ENCODE measurements around the gene ACAP1.
A peak's percentile ranks its signal among the peaks of the same experiment; 100 is the strongest.

The ACAP1 gene

DNA sequence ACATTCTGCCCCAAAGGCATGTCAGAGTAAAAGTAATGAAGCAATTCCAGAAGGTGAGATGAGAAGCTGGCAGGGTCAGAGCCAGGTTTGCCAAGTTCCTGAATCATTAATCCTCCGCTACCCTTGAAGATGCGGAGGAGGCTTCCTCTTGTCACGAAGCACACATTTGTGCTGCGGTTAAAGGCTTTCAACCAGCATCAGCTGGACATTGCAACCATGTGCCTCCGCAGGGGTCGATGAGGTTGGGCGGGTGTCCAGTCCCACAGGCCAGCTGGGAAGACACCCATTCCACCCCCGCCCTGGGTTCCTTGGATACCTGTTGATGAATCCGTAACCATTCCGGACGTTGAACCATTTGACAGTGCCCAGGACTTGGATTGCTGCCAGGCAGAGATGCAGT lies 43.2 kb upstream of the ACAP1 start:
- TF ChIP-seq, protein P1, sequence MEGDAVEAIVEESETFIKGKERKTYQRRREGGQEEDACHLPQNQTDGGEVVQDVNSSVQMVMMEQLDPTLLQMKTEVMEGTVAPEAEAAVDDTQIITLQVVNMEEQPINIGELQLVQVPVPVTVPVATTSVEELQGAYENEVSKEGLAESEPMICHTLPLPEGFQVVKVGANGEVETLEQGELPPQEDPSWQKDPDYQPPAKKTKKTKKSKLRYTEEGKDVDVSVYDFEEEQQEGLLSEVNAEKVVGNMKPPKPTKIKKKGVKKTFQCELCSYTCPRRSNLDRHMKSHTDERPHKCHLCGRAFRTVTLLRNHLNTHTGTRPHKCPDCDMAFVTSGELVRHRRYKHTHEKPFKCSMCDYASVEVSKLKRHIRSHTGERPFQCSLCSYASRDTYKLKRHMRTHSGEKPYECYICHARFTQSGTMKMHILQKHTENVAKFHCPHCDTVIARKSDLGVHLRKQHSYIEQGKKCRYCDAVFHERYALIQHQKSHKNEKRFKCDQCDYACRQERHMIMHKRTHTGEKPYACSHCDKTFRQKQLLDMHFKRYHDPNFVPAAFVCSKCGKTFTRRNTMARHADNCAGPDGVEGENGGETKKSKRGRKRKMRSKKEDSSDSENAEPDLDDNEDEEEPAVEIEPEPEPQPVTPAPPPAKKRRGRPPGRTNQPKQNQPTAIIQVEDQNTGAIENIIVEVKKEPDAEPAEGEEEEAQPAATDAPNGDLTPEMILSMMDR (IDR thresholded peaks at IDR 0.05; ENCODE audit: low read length, missing control alignments), result no peak
- no peak overlapping the region for H3K4me3 ChIP-seq (replicated peaks; ENCODE audit: low read depth, low read length)
- peak; percentile 57 for DNase-seq (ENCODE audit: low read depth)

DNA sequence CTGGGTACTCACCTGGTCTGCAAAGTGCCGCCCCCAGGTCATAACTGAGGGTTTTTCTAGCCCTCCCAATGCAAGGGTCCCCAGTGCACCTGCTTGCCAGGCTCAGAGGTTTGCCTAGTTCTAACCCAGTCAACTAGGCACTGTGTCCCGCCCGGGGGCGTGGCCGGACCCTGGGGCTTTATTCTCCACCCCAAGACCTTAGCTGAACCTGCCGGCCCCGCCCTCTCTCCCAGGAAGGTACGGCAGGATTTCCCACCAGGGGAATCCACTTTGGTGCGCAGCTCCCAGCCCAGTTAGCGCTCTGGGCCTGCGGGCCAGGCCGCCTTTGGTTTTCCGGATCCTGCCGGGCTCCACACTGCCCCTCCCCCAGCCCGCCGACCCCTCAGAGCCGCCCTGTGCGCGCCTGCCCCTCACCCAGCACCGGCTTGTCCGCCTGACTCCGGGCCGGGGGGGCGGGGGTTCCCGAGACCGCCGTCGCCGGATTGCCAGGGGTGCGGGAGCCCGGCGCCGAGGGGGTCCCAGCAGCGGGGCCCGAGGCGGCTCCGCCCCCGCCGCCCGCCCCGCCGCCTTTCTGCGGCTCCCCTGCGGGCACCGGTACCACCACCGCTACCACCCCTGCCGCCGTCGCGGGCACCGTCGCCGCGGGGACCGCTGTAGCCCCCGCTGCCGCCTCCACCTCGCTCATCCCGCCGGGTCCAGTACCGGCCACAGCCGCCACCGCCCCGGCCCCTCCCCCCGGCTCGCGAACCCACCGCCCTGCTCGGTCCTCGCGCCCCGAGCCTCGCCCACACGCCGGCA lies 42.3 kb upstream of the ACAP1 start:
- TF ChIP-seq, protein P1 (IDR thresholded peaks at IDR 0.05; ENCODE audit: low read length, missing control alignments), result no peak
- H3K4me3 ChIP-seq (replicated peaks; ENCODE audit: low read depth, low read length), result no peak overlapping the region
- no peak for DNase-seq (ENCODE audit: low read depth)

DNA sequence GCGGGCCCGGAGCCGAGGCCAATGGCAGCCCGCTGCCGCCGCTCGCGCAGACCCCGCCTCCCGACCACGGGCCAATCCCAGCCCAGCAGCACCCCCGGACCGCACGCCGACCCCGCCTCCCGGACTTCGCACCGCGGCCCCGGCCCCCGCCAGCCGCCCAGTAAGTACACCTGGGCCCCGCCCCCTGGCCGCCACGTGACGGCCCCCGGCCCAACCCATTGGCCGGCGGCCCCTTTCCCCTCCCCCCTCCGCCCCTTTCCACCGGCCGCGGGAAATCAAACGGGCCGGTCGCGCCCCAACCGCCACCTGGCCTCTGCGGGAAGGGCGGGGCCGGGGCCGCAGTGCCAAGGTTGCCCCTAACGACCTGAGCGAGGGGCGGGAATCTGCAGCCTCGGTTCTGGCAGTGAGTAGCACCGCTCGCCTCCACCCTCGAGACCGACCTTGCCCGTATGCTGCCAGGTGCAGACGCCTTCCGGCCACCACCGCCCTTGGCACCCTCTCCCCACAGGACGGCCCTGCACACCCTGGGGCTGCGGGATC lies 41.6 kb upstream of the ACAP1 start, which contains the start of gene YBX2:
TSS of gene YBX2 (minus strand) at position 26 of the 540 bp plus-strand sequence. CDS start 139 bp downstream, outside the sequence.
- DNase-seq (ENCODE audit: low read depth), result no peak
- TF ChIP-seq, protein P1 (IDR thresholded peaks at IDR 0.05; ENCODE audit: low read length, missing control alignments), result no peak
- no peak within 1 kb of the TSS for H3K4me3 ChIP-seq (replicated peaks; ENCODE audit: low read depth, low read length)

DNA sequence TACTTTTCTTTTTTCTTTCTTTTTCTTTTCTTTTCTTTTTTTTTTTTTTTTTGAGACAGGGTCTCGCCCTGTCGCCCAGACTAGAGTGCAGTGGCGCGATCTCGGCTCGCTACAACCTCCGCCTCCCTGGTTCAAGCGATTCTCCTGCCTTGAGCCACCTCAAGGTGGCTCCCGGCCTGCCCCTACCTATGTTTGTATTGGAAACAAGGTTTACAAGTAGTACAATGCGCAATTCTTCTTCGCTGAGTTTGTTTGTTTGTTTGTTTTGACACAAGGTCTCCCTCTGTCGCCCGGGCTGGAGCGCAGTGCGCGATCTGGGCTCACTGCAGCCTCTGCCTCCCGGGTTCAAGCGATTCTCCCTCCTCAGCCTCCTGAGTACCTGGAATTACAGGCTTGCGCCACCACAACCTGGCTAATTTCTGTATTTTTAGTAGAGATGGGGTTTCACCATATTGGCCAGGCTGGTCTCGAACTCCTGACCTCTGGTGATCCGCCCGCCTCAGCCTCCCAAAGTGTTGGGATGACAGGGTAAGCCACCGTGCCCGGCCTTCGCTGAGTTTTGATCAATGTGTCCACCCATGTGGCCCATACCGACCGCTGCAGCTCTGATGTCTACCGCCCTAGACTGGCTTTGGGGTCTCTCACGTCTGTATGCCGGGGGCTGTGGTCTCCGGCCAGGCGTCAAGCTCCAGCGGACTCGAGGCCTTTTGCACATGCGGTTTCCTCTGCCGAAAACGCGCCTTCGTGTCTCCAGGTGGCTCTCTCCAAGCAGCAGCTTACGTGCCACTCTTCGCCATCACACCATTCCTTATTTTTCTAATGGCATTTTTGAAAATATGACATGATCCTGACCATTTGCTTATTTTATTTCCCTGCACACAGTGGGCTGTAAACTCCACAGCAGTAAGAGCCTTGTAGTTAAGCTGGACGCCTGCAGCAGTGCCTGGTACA lies 40.8 kb upstream of the ACAP1 start:
- no peak overlapping the region for H3K4me3 ChIP-seq (replicated peaks; ENCODE audit: low read depth, low read length)
- TF ChIP-seq, protein P1 (IDR thresholded peaks at IDR 0.05; ENCODE audit: low read length, missing control alignments), result no peak
- DNase-seq (ENCODE audit: low read depth), result no peak

DNA sequence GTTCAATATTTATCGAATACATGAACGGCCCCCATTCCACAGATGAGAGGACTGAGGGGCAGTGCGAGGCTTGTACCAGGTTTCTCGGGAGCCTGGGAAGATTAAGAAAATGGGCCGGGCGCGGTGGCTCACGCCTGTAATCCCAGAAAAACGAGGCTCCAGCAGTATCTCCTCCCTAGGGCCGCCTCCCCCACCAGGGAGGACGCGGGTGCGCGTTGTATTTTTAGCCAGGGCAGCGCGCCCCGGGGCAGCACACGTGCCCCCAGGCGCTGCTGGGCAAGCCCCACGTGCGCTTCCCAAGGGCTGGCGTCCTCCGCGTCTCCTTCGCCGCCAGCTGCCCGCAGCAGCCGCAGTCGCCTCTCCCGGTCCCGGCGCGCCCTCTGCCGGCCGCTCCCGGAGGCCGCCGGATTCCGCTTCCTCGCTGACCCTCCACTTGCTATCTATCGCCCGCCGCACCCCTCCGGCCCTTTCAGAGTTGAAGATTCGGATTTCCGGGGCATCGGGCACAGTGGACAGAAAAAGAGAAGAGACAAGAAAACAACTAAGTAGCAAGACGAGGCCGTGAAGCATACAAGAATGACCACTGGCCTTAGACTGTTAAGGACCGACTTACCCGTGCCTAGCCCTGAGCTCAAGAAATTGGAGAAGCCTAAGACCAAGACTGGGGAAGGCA lies 40.0 kb upstream of the ACAP1 start:
- DNase-seq (ENCODE audit: low read depth), result peak; percentile 82
- TF ChIP-seq, protein P1 (IDR thresholded peaks at IDR 0.05; ENCODE audit: low read length, missing control alignments), result peak; percentile 47
- no peak overlapping the region for H3K4me3 ChIP-seq (replicated peaks; ENCODE audit: low read depth, low read length)

DNA sequence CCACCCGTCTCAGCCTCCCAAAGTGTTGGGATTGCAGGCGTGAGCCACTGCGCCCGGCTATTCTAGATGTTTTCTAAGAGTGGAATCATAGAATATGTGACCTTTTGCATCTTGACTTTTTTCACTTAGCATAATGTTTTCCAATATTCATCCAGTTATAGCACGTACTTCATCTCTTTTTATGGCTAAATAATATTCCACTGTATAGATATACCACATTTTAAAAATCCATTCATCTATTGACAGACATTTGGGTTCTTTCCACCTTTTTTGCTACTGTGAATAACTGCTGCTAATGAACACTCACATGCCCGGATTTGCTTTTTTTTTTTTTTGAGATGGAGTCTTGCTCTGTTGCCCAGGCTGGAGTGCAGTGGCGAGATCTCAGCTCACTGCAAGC lies 32.1 kb upstream of the ACAP1 start:
- TF ChIP-seq, protein P1 (IDR thresholded peaks at IDR 0.05; ENCODE audit: low read length, missing control alignments), result no peak
- no peak for DNase-seq (ENCODE audit: low read depth)

More for the DNA sequence above, 32.1 kb upstream of the ACAP1 start:
- no peak overlapping the region for H3K4me3 ChIP-seq (replicated peaks; ENCODE audit: low read depth, low read length)
